ENCODE data around the gene GNG5. TPM values are rescaled to one million over a fixed set of nuclear protein-coding genes. Genes with fewer than 3 reads are reported as not detected.

GNG5 gene
- total RNA-seq, 4 donors from 2014 or later, result 37.7 to 78.9 (median 58.6) TPM

DNA sequence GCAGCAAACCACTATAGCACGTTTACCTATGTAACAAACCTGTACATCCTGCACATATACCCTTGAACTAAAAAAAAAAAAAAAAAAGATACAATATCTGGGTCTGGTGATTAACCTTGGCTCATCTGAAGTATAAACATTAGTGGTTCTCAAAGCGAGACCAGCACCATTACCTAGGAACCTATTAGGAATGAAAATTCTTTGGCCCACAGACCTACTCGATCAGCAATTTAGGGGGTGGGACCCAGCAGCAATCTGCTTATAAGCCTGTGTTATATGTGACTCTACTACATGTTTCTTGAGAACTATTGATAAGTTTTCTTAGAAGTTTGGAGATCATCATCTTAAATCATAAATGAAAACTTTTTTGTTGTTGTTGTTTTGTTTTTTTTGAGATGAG is 9.9 kb downstream of the GNG5 start:
- WGBS, 2 donors, result 87 to 90% methylated on average over 3 of the region's 3 CpGs
- TF ChIP-seq, protein P1, sequence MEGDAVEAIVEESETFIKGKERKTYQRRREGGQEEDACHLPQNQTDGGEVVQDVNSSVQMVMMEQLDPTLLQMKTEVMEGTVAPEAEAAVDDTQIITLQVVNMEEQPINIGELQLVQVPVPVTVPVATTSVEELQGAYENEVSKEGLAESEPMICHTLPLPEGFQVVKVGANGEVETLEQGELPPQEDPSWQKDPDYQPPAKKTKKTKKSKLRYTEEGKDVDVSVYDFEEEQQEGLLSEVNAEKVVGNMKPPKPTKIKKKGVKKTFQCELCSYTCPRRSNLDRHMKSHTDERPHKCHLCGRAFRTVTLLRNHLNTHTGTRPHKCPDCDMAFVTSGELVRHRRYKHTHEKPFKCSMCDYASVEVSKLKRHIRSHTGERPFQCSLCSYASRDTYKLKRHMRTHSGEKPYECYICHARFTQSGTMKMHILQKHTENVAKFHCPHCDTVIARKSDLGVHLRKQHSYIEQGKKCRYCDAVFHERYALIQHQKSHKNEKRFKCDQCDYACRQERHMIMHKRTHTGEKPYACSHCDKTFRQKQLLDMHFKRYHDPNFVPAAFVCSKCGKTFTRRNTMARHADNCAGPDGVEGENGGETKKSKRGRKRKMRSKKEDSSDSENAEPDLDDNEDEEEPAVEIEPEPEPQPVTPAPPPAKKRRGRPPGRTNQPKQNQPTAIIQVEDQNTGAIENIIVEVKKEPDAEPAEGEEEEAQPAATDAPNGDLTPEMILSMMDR (IDR thresholded peaks at IDR 0.05), result no peak
- TF ChIP-seq POLR2A (IDR thresholded peaks at IDR 0.05), result no peak
- DNase-seq (ENCODE audit: low spot score in 2 of 2), result no peak
- intact Hi-C loops (cut with DNase I; ENCODE audit: low total_unique reads), result no loop called here
- H3K4me3 ChIP-seq (ENCODE audit: low read depth, poor library complexity, severe bottlenecking), result no peak overlapping the region

DNA sequence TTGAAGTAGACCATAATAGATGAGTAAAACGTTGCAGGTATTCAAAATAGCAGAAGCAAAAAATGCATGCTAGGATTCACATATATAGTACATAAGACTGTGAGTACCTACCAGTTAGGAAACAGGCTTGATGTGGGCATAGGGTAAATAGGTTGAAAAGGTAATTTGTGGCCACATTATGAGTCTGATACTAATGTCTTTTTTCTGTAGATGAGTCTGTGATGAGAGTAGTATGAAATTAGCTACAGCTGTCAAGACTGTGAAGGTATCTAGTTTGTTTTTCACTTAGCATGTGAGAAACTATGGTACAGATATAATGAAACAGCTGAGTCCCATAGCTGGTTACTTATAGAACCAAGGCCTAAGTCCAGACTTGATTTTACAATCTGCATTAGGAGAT is 12.6 kb downstream of the GNG5 start:
- TF ChIP-seq, protein P1 (IDR thresholded peaks at IDR 0.05), result no peak
- TF ChIP-seq POLR2A (IDR thresholded peaks at IDR 0.05), result no peak
- intact Hi-C loops (cut with DNase I; ENCODE audit: low total_unique reads), result no loop called here
- no peak overlapping the region for H3K4me3 ChIP-seq (ENCODE audit: low read depth, poor library complexity, severe bottlenecking)
- DNase-seq (ENCODE audit: low spot score in 2 of 2), result no peak
- 81 to 84% methylated on average over 1 of the region's 1 CpG for WGBS, 2 donors

DNA sequence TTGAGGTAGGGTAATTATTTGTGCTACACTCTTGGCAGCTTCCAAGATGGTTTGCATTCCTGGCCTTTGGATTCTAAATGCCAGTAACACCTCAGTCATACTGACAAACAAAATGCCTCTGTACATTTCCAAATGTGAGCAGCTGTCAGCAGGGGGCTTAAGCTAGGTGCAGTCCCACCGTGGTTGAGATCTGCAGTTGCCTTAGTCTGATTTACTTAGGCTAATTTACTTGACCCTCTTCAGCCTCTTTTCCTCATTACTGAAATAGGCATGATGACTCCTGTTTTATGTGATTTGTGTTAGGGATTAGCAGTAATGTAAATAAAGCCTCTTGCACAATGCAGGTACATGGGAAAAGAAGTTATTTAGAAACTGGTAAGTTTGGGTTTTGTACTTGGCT is 13.7 kb downstream of the GNG5 start:
- 54 to 64% methylated on average over 1 of the region's 1 CpG for WGBS, 2 donors
- no peak for DNase-seq (ENCODE audit: low spot score in 2 of 2)
- TF ChIP-seq, protein P1 (IDR thresholded peaks at IDR 0.05), result no peak
- no peak for TF ChIP-seq POLR2A (IDR thresholded peaks at IDR 0.05)
- intact Hi-C loops (cut with DNase I; ENCODE audit: low total_unique reads), result no loop called here
- H3K4me3 ChIP-seq (ENCODE audit: low read depth, poor library complexity, severe bottlenecking), result no peak overlapping the region

DNA sequence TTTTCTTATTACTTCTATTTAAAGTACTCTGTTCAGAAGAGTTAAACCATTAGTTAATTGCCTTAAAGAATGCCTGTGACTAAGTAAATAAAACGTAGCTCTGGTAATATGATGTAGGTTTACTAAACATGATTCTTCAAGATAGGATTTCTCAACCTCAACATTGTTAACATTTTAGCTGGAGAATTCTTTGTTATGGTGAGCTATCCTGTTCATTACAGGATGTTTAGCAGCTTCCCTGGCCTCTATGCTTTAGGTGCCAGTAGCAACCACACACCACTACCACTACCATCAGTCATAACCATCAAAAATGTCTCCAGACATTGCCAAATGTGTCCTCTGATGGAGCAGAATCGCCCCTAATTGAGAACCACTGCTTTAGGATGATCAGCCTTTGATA is 16.6 kb downstream of the GNG5 start:
- no peak for DNase-seq (ENCODE audit: low spot score in 2 of 2)
- intact Hi-C loops (cut with DNase I; ENCODE audit: low total_unique reads), result no loop called here
- TF ChIP-seq, protein P1 (IDR thresholded peaks at IDR 0.05), result no peak
- TF ChIP-seq POLR2A (IDR thresholded peaks at IDR 0.05), result no peak
- 89 to 96% methylated on average over 2 of the region's 2 CpGs for WGBS, 2 donors
- no peak overlapping the region for H3K4me3 ChIP-seq (ENCODE audit: low read depth, poor library complexity, severe bottlenecking)

DNA sequence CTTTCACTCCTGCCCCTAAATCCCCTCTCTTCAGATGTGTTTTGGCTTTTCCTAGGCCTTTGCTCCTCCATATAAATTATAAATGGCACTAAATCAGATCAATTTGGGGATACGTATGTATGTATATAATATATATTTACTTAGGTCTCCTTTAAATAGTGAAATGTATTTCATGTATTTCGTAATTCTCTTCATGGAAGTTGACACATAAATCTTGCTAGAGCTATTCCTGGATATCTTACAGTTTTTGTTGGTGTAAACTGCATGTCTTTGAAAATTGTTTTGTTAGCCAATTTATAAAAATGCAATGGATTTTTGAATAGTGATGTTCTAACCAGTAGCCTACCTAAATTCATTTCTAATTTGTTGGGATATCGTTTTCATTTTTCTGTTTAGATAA is 18.3 kb downstream of the GNG5 start:
- H3K4me3 ChIP-seq (ENCODE audit: low read depth, poor library complexity, severe bottlenecking), result no peak overlapping the region
- WGBS, 2 donors, result 75 to 78% methylated on average over 3 of the region's 3 CpGs
- DNase-seq (ENCODE audit: low spot score in 2 of 2), result no peak
- intact Hi-C loops (cut with DNase I; ENCODE audit: low total_unique reads), result no loop called here
- TF ChIP-seq, protein P1 (IDR thresholded peaks at IDR 0.05), result no peak
- TF ChIP-seq POLR2A (IDR thresholded peaks at IDR 0.05), result no peak

DNA sequence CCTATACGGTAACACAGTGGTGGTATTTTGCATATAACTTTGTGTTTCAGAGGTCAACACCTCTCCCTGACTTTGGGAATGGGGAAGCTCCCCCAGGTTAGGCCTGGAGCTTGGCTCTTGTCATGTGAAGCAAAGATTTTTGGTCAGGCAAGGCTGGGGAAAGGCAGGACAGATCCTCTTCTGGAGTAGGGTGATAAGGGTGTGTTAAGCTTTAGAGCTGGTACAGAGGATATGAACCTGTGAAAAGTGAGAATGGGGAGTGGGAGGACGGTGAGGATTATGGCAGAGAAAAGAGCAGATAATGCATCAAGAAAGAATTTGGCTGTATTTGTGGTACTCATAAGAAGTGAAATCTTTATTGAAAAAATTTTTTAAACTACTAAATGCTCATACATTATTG is 25.1 kb downstream of the GNG5 start:
- WGBS, 2 donors, result 87 to 90% methylated on average over 2 of the region's 2 CpGs
- TF ChIP-seq POLR2A (IDR thresholded peaks at IDR 0.05), result no peak
- TF ChIP-seq, protein P1 (IDR thresholded peaks at IDR 0.05), result no peak
- no peak for DNase-seq (ENCODE audit: low spot score in 2 of 2)
- H3K4me3 ChIP-seq (ENCODE audit: low read depth, poor library complexity, severe bottlenecking), result no peak overlapping the region
- intact Hi-C loops (cut with DNase I; ENCODE audit: low total_unique reads), result no loop called here
